GM23248 (cell line): ENCODE results near the gene CCNYL1. TPM values are rescaled to one million over a fixed set of nuclear protein-coding genes. Genes with fewer than 3 reads are reported as not detected.

Experiments used
- DNase-seq: peaks from one replicate; pipeline ENCODE4 v3.0.0-alpha.2; 2015
- H2AFZ ChIP-seq: fragments of 200-600 bp; sonication (generic); 2 replicates; pipeline ENCODE4 v1.6.1; 2016; ENCODE audit warnings: antibody characterized with exemption
- H3F3A ChIP-seq: fragments of 200-600 bp; sonication (generic); 2 replicates; pipeline ENCODE4 v1.6.1; 2016; ENCODE audit warnings: mild to moderate bottlenecking, antibody characterized with exemption, mixed run types; ENCODE audit not compliant: insufficient read depth
- H3K27ac ChIP-seq: fragments of 200-600 bp; sonication (generic); 2 replicates; pipeline ENCODE4 v1.5.1; 2016; ENCODE audit warnings: mild to moderate bottlenecking
- H3K27me3 ChIP-seq: fragments of 200-600 bp; sonication (generic); replicated peaks from 2 replicates; pipeline ENCODE4 v1.6.1; 2016; ENCODE audit warnings: mild to moderate bottlenecking; ENCODE audit not compliant: insufficient read depth
- H3K36me3 ChIP-seq: fragments of 200-600 bp; sonication (generic); 2 replicates; pipeline ENCODE4 v1.6.1; 2016; ENCODE audit warnings: low read depth, mild to moderate bottlenecking
- H3K4me1 ChIP-seq: fragments of 200-600 bp; sonication (generic); 2 replicates; pipeline ENCODE4 v1.6.1; 2016; ENCODE audit warnings: mild to moderate bottlenecking; ENCODE audit not compliant: insufficient read depth
- H3K4me2 ChIP-seq: fragments of 200-600 bp; sonication (generic); one replicate; pipeline ENCODE4 v1.6.1; 2016; ENCODE audit warnings: mild to moderate bottlenecking; ENCODE audit not compliant: unreplicated experiment
- H3K4me3 ChIP-seq: fragments of 200-600 bp; sonication (generic); 2 replicates; pipeline ENCODE4 v1.5.1; 2016; ENCODE audit warnings: mild to moderate bottlenecking
- H3K79me2 ChIP-seq: fragments of 200-600 bp; sonication (generic); 2 replicates; pipeline ENCODE4 v1.6.1; 2016; ENCODE audit warnings: mild to moderate bottlenecking; ENCODE audit not compliant: insufficient read depth
- H3K9ac ChIP-seq: fragments of 200-600 bp; sonication (generic); 2 replicates; pipeline ENCODE4 v1.6.1; 2016; ENCODE audit warnings: mild to moderate bottlenecking
- H3K9me2 ChIP-seq: fragments of 200-600 bp; sonication (generic); 2 replicates; pipeline ENCODE4 v1.6.1; 2016; ENCODE audit warnings: mixed run types, mild to moderate bottlenecking, moderate library complexity; ENCODE audit not compliant: insufficient read depth
- H3K9me3 ChIP-seq: fragments of 200-600 bp; sonication (generic); one replicate; pipeline ENCODE4 v1.6.1; 2017; ENCODE audit warnings: low read depth
- H4K20me1 ChIP-seq: fragments of 200-600 bp; sonication (generic); 2 replicates; pipeline ENCODE4 v1.6.0; 2016; ENCODE audit not compliant: insufficient read depth
- EZH2 ChIP-seq: fragments of 200-600 bp; sonication (generic); IDR thresholded peaks from 2 replicates; pipeline ENCODE4 v1.6.1; 2018; ENCODE audit warnings: antibody characterized with exemption, mild to moderate bottlenecking; ENCODE audit not compliant: insufficient read depth, poor library complexity, severe bottlenecking
- EZH2phosphoT487 ChIP-seq: fragments of 200-600 bp; sonication (generic); IDR thresholded peaks from 2 replicates; pipeline ENCODE4 v1.6.1; 2018; ENCODE audit warnings: antibody characterized with exemption, moderate library complexity, mild to moderate bottlenecking, low read depth; ENCODE audit not compliant: insufficient read depth
- WGBS, 2 experiments: methylation state at CpG; one replicate each; pipeline ENCODE4 v1.1.6; 2015 to 2017; ENCODE audit warnings: low lambda C conversion rate in 2 of 2, low coverage in 1 of 2; ENCODE audit errors: missing lambda C conversion rate in 2 of 2; 5-methylcytosine and 5-hydroxymethylcytosine counted together
- in situ Hi-C: fragments of 300-500 bp; cut with MboI; formaldehyde crosslinking; loops from 2 replicates; pipeline ENCODE4 v1.15.0; 2020
- polyA plus RNA-seq: library from polyadenylated mRNA; unstranded; fragments of >200 nt; fragmentation: Nextera tagmentation; extraction: Ambion mirVana; gene quantifications from 2 replicates; pipeline ENCODE4 v1.2.1, GENCODE V29; 2016
- total RNA-seq: library from RNA; depleted of rRNA; stranded (reverse); fragments of >200 nt; shearing (Covaris generic); gene quantifications from 2 replicates; pipeline ENCODE4 v1.2.3, GENCODE V29; 2014

Gene CCNYL1
- total and polyA plus RNA-seq, 2 experiments from 2014 or later = 12.5 to 12.7 TPM

DNA sequence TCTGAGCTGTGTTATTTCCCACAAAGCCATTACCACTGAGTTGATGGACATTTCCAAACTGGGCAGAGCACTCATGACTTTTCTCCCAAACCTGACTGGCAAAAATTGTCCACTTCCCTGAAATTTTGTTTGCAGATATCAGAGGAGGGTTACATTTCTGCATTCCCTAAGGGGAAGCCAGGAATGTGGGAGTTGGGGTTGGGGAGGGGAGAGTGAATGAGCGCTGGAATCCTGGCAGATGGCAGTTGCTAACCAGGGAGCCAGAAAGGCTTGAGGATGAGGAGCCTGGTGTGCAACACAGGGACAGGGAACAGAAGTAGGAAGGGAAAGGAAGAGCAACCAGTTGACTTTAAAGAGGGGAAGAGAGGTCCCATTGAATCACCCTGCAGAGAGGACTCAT, 14.0 kb upstream of the CCNYL1 start:
- H3K9me3 ChIP-seq = no peaks in the 10 kb centered on the region
- H4K20me1 ChIP-seq = no peaks in the 10 kb centered on the region
- no peaks in the 10 kb centered on the region for H3K36me3 ChIP-seq
- no peaks in the 10 kb centered on the region for H3K9me2 ChIP-seq
- no peak for DNase-seq
- H3K4me2 ChIP-seq = no peak overlapping the region
- H3K27ac ChIP-seq = no peak overlapping the region
- H3F3A ChIP-seq = no peaks in the 10 kb centered on the region
- TF ChIP-seq EZH2phosphoT487 (no peak), EZH2 (no peak)
- no peak overlapping the region for H3K9ac ChIP-seq
- H3K4me3 ChIP-seq = no peak overlapping the region
- peaks cover 8% of the 10 kb centered on the region; the same call in 1 of the 2 replicates for H3K4me1 ChIP-seq
- H2AFZ ChIP-seq = no peak overlapping the region
- WGBS, 2 experiments = 89 to 92% methylated on average over 1 of the region's 1 CpG
- no peaks in the 10 kb centered on the region for H3K27me3 ChIP-seq
- no peaks in the 10 kb centered on the region for H3K79me2 ChIP-seq
- in situ Hi-C loops = no loop called here

DNA sequence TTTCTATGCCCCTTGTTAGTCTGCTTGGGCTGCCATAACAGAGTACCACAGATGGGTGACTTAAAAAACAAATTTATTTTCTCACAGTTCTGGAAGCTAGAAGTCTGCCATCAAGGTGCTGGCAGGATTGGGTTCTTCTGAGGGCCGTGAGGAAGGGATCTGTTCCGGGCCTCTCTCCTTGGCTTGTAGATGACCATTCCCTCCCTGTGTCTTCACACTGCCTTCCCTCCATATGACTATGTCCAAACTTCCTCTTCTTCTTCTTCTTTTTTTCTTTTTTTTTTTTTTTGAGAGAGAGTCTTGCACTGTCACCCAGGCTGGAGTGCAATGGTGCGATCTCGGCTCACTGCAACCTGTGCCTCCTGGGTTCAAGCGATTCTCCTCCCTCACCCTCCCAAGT, 13.1 kb upstream of the CCNYL1 start:
- Histone ChIP-seq H3K79me2 (no peaks in the 10 kb centered on the region), H3F3A (no peaks in the 10 kb centered on the region), H3K9me2 (no peaks in the 10 kb centered on the region), H3K27ac (no peak overlapping the region), H3K4me3 (no peak overlapping the region), H4K20me1 (no peaks in the 10 kb centered on the region), H2AFZ (no peak overlapping the region), H3K4me1 (peaks cover 8% of the 10 kb centered on the region; the same call in 1 of the 2 replicates), H3K36me3 (no peaks in the 10 kb centered on the region), H3K27me3 (no peaks in the 10 kb centered on the region), H3K4me2 (no peak overlapping the region), H3K9me3 (no peaks in the 10 kb centered on the region), H3K9ac (no peak overlapping the region)
- in situ Hi-C loops = no loop called here
- no peak for DNase-seq
- no peak for TF ChIP-seq EZH2
- no peak for TF ChIP-seq EZH2phosphoT487
- 84 to 91% methylated on average over 5 of the region's 5 CpGs for WGBS, 2 experiments

DNA sequence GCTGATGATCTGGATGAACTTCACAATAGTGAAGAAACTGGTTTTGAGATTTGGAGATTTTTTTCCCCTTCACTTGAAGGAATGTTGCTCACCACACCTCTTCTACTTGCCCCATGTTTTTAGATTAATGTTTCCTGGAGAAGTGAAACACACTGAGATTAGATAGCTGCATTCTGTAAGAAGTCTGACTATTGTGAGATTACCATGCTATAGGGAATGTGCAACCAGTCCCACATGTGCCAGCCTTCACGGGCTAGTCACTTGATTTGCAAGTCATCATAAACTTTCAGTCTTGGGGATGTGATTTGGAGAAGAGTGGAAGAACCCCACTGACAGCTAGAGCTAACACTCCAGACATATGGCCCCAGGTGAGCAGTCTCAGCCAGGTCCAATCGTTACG, 7.4 kb upstream of the CCNYL1 start:
- in situ Hi-C loops = no loop called here
- H2AFZ ChIP-seq = no peak overlapping the region
- WGBS, 2 experiments = 73 to 77% methylated on average over 3 of the region's 3 CpGs

DNA sequence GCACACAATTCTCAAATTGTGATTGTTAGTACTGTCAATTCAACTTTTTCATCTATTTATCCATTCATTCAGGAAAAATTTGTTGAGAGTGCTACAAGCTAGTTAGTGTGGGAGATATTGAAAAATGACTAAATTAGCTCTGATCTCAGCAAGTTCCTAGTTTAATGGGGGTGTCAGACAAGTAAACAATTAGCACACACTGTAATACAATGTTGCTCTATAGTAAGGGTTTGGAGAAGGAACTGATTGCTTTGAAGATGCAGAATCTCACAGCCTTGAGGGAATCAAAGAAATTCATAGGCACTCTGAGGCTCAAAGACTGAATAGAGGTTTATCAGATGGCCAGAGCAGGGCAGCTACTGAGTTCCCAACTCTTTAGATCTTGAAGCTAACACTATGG, 6.8 kb upstream of the CCNYL1 start:
- H3K4me1 ChIP-seq = 0 out of 2 replicates have a peak, but pooled peaks cover 4% of the 10 kb centered on the region
- no peak overlapping the region for H3K9ac ChIP-seq
- no peaks in the 10 kb centered on the region for H4K20me1 ChIP-seq
- H2AFZ ChIP-seq = no peak overlapping the region
- no peaks in the 10 kb centered on the region for H3K27me3 ChIP-seq
- no peaks in the 10 kb centered on the region for H3K9me2 ChIP-seq
- in situ Hi-C loops = no loop called here
- H3K36me3 ChIP-seq = no peaks in the 10 kb centered on the region
- TF ChIP-seq EZH2 (no peak), EZH2phosphoT487 (no peak)
- no peaks in the 10 kb centered on the region for H3K79me2 ChIP-seq
- H3F3A ChIP-seq = 0 out of 2 replicates have a peak, but pooled peaks cover under 1% of the 10 kb centered on the region
- no peak for DNase-seq
- no peak overlapping the region for H3K4me3 ChIP-seq
- no peaks in the 10 kb centered on the region for H3K9me3 ChIP-seq
- no peak overlapping the region for H3K4me2 ChIP-seq
- no peak overlapping the region for H3K27ac ChIP-seq

More for the DNA sequence above, 7.4 kb upstream of the CCNYL1 start:
- H3F3A ChIP-seq = no peaks in the 10 kb centered on the region
- no peaks in the 10 kb centered on the region for H3K36me3 ChIP-seq
- H3K27ac ChIP-seq = no peak overlapping the region
- no peak for TF ChIP-seq EZH2
- no peak for TF ChIP-seq EZH2phosphoT487
- no peak for DNase-seq
- H3K9me2 ChIP-seq = no peaks in the 10 kb centered on the region
- no peaks in the 10 kb centered on the region for H3K27me3 ChIP-seq
- no peaks in the 10 kb centered on the region for H4K20me1 ChIP-seq
- no peak overlapping the region for H3K9ac ChIP-seq
- H3K79me2 ChIP-seq = no peaks in the 10 kb centered on the region
- no peaks in the 10 kb centered on the region for H3K9me3 ChIP-seq
- no peak overlapping the region for H3K4me2 ChIP-seq
- 0 out of 2 replicates have a peak, but pooled peaks cover 4% of the 10 kb centered on the region for H3K4me1 ChIP-seq
- no peak overlapping the region for H3K4me3 ChIP-seq
